GM19023 (cell line): ENCODE data around the gene SNRPD1.
A peak's percentile ranks its signal among the peaks of the same experiment; 100 is the strongest.
"Not testable (repeated sequence)": the region's sequence is repeated elsewhere in the genome, so short reads cannot be mapped to it uniquely, and the experiment has no call there.

Experiments used
- ATAC-seq: cut with Tn5 transposase; IDR thresholded peaks from one replicate; pipeline ENCODE4 v1.9.1; 2021; ENCODE audit warnings: mild to moderate bottlenecking, moderate library complexity; ENCODE audit not compliant: unreplicated experiment

SNRPD1 gene

DNA sequence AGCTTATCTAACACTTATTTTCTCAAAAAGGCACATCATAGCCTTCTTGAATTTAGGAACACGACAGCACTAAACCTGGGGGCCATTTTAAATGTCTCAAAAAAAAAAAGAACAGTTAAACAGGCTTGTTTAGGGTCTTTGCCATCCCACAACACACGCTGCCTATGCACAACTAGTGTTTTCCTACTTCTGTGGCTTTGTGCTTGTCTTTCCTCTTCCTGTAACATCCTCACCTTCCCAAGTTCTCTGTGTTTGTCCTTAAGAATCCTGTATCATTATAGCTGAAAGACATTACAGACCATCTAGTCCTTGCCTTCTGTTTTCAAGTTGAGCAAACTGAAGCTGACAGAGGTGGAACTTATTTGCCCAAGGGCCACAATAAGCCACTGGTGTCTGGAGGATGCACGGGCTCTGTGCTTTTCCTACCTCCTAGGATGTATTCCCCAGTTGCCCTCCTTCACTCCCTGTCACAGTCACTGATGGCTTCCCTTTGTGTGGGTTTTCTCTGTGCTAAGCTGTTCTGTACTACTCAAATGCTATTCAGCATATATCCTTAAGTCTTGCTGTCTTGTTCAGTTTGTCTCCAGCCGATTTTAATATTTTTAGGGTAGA lies 22.6 kb downstream of the SNRPD1 start:
- no peak for ATAC-seq

DNA sequence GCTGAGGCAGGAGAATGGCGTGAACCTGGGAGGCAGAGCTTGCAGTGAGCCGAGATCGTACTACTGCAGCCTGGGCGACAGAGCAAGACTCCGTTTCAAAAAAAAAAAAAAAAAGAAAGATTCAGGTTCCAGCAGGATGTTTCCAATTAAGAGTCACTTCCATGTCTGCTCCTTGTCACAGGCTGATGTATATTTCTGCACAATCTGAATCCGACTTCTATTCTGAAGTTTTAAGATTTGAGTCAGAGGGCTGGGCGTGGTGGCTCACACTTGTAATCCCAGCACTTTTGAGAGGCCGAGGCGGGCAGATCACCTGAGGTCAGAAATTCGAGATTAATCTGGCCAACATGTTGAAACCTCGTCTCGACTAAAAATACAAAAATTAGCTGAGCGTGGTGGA lies 24.7 kb downstream of the SNRPD1 start:
- ATAC-seq, result no peak

DNA sequence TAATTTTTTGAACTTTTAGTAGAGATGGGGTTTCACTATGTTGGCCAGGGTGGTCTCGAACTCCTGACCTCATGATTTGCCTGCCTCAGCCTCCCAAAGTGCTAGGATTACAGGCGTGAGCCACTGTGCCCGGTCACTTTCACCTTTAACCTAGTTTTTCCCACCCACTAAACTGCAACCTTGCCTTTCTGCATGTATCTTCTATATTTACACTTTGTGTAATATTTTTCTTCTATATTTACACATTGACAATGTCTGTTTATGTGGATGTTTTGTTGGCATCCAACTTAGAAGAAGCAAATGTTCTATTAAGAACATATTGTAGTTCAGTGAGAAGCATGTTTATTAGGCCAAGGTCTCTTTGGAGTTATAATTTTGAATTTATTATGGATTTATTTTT lies 26.7 kb downstream of the SNRPD1 start:
- no peak for ATAC-seq

DNA sequence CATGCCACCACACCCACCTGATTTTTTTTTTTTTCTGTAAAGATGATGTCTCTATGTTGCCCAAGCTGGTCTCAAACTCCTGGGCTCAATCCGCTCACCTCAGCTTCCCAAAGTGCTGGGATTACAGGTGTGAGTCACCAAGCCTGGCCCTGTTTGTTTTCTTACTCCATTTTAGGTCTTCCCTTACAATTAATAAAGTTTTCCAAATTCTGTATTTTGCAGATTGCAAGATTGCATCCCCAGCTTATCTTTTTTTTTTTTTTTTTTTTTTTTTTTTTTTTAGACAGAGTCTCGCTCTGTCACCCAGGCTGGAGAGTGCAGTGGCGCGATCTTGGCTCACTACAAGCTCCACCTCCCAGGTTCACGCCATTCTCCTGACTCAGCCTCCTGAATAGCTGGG lies 28.3 kb downstream of the SNRPD1 start:
- ATAC-seq, result not testable (repeated sequence)

DNA sequence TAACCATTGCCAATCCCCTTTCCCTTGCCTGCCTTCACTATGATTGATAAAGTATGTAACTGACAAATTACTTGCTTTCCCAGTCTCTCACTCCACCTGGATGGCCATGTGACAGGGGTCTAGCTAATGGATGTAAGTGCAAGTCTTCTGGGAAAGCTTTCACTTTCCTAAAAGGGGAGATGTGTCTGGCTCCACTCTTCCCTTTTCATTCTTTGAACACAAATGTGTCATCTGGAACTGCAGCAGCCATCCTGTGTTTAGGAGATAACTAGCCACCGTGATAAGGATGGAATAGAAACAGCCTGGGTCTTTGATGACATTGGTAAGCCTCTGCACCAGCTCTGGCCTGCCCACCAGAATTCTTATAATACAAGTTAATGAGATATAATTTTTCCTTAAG lies 38.2 kb downstream of the SNRPD1 start:
- no peak for ATAC-seq

DNA sequence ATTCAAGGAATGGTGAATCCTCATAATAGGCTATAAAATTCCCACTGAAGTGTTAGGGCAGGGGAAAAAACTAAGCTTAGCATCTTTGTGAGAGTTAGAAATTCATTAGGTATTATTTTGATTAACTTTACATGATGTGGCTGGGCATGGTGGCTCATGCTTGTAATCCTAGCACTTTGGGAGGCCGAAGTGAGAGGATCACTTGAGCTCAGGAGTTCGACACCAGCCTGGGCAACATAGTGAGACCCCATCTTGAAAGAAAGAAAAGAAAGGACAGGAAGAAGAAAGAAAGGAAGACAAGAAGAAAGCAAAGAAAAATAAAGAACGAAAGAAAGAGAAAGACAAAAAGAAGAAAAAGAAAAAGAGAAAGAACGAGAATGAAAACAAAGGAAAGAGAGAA lies 40.0 kb downstream of the SNRPD1 start:
- no peak for ATAC-seq

DNA sequence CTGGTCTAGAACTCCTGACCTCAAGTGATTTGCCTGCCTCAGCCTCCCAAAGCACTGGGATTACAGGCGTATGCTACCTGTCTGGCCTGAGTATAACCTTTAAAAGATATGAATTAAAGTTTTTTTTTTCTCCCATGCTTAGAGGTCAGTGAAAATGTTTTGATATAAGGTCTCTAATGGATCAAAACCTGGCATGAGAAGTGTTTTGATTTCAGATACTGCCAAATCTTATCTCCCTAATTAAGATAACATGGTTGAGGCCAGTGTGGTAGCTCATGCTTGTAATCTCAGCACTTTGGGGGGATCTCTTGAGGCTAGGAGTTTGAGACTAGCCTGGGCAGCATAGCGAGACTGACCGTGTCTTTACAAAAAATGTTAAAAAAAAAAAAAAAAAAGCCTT lies 41.2 kb downstream of the SNRPD1 start:
- ATAC-seq, result no peak

DNA sequence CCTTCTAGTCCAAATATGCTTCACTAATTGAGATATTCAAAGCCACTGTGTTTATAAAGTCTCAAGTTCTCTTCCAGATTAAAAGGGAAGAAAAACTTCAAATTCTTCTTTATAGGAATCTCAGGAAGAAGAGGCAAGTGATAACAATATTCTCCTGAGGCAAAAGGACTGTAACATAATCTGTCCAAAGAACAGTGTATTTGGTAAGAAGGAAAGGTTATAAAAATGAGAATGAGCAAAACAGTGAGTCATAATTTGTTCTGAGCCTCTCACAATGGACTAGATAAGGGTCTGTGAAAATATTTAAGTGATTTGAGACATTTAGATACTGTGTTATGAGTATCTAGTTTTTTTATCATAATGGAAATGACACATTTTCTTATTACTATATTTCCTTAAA lies 44.3 kb downstream of the SNRPD1 start:
- no peak for ATAC-seq

DNA sequence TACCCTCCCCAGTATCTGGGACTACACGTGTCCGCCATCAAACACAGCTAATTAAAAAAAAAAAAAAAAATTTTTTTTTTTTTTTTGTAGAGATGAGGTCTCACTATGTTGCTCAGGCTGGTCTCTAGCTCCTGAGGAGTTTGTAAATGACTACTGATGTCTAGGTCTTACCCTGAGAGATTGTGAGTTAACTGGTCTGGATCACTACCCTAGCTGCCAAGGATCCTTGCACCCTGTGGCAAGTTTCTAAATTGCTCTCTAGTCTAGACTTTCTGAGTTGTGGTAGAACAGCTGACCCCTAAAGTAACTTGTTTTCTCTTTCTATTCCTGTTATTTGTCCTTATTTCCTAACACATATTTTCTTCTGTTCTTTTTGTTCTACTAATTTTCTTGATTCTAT lies 48.0 kb downstream of the SNRPD1 start:
- ATAC-seq, result no peak

DNA sequence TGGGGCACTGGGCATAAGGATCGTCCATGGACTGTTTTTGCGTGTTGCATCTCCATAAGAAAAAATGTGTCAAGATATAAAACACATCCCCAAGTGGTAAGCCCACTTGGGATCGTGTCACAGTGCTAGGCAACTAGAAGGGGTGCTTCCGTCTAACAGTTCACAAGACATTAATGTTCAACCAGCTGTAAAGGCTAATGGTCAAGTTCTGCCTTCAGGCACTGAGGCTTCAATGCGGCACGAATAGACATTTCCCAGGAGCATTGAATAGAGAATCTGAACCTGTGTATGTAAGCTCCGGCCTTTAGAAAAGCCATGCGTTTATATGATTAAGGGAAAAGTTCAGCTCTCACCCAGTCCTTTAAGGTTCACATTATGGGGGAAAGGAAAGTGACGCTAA lies 50.5 kb downstream of the SNRPD1 start:
- ATAC-seq, result no peak

DNA sequence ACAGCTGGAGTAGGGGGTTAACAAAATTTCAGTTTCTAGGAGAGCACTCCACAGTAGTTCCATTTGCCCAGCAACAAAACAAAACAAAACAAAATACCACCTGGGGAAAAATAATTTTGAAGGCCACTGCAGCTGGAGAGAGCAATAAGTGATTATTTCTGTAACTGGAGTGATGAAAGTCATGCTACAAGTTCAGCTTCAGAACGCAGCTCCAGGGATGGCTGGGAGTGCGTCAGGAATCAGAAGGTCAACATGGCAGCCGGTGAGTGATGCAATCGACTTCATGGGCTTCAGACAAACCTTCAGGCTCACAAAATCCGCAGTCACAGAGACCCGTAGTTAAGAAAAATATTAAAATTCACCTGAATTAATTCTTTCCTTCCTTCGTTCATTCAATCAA lies 51.5 kb downstream of the SNRPD1 start:
- no peak for ATAC-seq

DNA sequence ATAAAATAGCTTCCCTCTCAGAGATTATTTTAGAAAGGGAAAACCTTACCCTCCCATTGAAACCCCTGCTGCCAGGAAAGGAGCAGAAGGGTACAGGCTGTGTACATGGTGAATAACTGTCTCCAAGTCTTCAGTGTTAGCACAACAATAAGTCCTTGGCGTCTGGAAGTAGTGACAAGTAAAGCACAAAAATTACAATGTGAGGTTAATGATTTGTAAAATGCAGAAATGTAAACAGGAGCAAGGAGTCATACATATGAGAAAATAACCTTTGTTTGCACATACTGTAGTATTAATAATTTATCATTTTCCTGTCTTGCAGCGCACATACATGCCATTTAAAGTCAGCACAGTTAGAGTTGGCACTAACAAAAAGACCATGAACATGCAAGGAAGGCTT lies 52.0 kb downstream of the SNRPD1 start:
- ATAC-seq, result no peak

DNA sequence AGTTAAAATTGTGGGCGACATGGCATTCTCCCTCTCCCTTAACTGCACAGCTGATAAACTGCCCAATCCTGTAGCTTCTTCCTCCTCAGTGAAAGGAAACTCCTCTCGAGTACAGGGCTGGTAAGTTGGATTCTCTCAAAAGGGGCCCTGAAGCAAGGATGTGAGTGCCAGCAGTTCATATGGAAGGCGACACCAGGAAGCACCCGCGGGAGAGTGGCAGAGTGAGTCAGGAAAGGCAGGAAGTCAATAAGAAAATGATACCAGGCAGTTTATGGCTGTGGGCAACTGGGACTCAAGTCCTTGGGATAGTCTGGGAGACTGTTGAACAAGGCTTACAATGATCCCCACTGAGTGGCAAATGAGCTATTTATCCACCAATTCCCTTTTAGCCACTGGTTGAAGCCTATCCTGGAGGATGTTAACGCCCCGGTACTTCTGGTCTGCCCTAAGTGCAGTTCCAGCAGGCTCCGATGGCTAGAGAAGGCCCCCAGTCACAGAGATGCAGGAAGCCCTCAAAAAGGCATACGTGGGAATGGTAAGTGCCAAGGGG lies 57.7 kb downstream of the SNRPD1 start:
- no peak for ATAC-seq

DNA sequence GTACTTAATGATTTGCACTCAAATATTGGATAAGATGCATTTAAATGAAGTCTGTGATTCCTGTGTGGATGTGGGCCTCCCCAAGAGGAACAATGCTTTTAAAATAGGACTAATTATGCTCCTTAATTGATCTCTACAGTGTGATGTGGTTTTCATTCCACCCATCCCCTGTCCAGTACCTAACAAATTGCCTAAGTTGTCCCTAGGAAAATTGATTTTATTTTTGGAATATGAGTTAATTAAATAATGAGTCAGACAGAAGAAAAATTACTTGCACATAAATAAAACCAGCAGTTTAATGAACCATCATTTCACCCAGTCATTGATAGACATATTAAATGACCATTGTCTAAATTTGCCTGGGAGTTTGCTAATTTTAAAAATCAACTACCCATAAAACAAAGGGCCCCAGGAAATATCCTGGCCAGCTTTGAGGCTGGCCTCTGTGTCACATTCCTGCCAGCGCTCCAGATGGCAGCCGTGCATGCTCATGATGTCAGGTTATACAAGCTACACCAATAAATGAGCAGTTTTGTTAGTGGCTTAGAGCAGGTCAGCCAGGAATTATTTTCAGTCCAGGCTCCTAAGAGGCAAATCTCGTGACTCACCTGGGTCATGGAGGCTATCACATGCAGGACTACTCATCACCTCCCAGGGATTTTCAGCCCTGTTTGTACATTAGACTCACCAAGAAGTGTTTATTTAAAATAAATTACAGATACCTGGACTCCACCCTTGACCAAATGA lies 60.6 kb downstream of the SNRPD1 start:
- ATAC-seq, result no peak

DNA sequence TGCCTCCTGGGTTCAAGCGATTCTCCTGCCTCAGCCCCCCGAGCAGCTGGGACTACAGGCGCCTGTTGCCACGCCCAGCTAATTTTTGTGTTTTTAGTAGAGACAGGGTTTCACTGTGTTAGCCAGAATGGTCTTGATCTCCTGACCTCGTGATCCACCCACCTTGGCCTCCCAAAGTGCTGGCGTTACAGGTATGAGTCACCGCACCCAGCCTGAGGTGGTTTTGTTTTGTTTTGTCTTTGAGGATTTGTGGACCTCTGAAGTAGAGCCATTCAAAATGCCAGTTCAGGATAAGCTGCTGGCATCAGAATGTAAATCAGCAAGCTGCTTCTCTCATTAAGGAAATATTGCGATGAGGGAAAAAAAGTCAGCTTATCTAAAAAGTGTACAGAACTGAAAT lies 63.2 kb downstream of the SNRPD1 start:
- not testable (repeated sequence) for ATAC-seq

DNA sequence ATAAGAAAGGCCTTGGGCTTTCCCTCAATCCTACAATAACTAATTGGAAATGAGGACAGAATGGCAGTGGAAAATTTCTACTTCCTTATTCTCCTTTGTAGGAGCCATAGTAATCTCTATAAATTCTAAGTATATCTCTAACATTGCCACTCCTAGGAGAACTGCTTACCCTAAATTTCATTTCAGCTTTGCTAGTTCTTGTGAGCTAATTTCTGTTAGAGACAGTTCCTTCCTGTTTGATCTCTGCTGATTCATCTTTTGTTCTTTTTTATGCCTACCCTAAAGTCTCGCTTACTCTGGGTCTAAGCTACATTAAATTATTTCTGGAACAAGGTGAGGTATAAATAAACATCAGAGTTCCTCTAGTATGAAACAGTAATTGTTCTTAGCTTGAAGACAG lies 66.7 kb downstream of the SNRPD1 start:
- no peak for ATAC-seq

DNA sequence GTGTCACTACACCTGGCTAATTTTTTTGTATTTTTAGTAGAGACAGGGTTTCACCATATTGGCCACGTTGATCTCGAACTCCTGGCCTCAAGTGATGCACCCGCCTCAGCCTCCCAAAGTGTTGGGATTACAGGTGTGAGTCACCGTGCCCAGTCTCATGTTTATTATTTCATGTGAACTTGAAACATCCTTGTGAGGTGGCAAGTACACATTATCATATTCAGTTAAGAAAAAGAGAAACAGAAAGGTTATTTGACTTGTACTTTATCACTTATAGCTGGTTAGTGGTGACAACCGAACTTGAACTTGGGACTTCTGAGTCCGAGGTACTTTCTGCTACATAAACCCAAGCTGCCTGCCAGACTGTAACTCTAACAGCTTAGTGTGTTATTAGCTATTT lies 68.0 kb downstream of the SNRPD1 start:
- ATAC-seq, result no peak

DNA sequence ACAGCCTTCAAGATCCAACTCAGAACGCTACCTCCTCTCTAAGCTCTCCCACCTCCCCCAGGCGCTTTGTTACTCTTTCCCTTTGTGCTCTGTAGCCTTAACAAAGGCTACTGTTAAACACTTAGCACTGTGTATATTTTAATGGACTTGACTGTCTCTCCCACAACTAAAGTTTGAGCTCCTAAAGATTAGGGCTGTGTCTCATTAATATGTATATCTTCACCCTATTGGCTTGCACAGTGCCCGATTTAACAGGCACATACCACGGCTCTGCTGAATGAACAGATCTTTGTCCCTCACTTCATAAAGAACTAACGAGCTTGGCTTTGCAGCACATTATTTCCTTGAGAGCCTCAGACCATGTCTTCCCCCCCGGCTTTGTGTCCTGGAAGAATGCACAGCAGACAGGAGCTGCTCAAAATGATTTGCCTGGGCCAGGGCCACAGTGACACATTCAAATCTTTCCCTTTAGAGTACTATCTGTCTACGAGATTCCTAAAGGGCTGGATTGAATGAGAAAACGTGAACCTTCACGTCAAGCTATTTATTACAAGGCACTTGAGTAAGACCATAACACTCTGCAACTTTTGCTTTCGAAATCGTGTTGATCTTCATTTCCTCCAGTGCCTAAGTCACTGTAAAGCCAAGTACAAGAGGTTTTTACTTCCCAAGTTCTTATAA lies 70.4 kb downstream of the SNRPD1 start:
- ATAC-seq, result peak; percentile 43
